ENCODE measurements around the gene CFAP52. TPM values are rescaled to one million over a fixed set of nuclear protein-coding genes. Genes with fewer than 3 reads are reported as not detected.

The CFAP52 gene
- total and polyA plus RNA-seq, 2 of the 8 experiments (the other 6 are each of a cell fraction or from before 2014, with no cell fraction given), result 0.11 TPM; not detected in 1

GRCh38 chr17:9553596-9553995 lies 22.8 kb upstream of the CFAP52 start (continued):
- TF ChIP-seq HDAC6 (IDR thresholded peaks at IDR 0.05; ENCODE audit: low read depth, low read length), result no peak
- no peak for TF ChIP-seq SUZ12 (IDR thresholded peaks at IDR 0.05; ENCODE audit: low read length)
- TF ChIP-seq POLR2A (IDR thresholded peaks at IDR 0.05; ENCODE audit: control extremely low read depth in 1 of 2, low read depth in 2 of 2, low read length in 2 of 2), result no peak
- TF ChIP-seq SIRT6 (IDR thresholded peaks at IDR 0.05; ENCODE audit: low read length), result no peak
- TF ChIP-seq CHD1 (IDR thresholded peaks at IDR 0.05; ENCODE audit: low read depth, low read length), result no peak
- no peak for TF ChIP-seq RFX5 (IDR thresholded peaks at IDR 0.05; ENCODE audit: borderline replicate concordance, low read depth, low read length)
- no peak for TF ChIP-seq MAFK (IDR thresholded peaks at IDR 0.05; ENCODE audit: low read depth, low read length)

All from H1 (cell line).